Measurements from ENCODE around the gene ALOXE3. TPM values are rescaled to one million over a fixed set of nuclear protein-coding genes. Genes with fewer than 3 reads are reported as not detected.
"Not testable (repeated sequence)": the region's sequence is repeated elsewhere in the genome, so short reads cannot be mapped to it uniquely, and the experiment has no call there.

The ALOXE3 gene
- total and polyA plus RNA-seq, 9 donors: not detected

DNA sequence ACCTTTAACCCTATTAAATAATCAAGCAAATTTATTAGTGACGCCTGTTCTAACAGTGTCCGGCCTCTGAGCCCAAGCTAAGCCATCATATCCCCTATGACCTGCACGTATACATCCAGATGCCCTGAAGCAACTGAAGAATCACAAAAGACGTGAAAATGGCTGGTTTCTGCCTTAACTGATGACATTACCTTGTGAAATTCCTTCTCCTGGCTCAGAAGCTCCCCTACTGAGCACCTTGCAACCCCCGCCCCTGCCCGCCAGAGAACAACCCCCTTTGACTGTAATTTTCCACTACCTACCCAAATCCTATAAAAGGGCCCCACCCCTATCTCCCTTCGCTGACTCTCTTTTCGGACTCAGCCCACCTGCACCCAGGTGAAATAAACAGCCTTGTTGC is 56.5 kb downstream of the ALOXE3 start:
- DNase-seq; H3K27ac ChIP-seq (ENCODE audit: low read length); H3K36me3 ChIP-seq (ENCODE audit: control insufficient read depth, insufficient read depth, low read length); H3K9me3 ChIP-seq (replicated peaks; ENCODE audit: control insufficient read depth, low read depth, low read length); H3K4me1 ChIP-seq (ENCODE audit: control insufficient read depth, insufficient read depth, low read length); H3K4me3 ChIP-seq (ENCODE audit: low read length): not testable (repeated sequence)
- peaks cover 67% of the 10 kb centered on the region for H3K27me3 ChIP-seq (ENCODE audit: control insufficient read depth, insufficient read depth, low read length)
- WGBS (ENCODE audit: insufficient coverage): 19% methylated on average over 6 of the region's 8 CpGs

GRCh38 chr17:8060274-8060673 is 58.0 kb downstream of the ALOXE3 start:
- no peaks in the 10 kb centered on the region for H3K36me3 ChIP-seq (ENCODE audit: control insufficient read depth, insufficient read depth, low read length)
- peak; percentile 84 for DNase-seq

DNA sequence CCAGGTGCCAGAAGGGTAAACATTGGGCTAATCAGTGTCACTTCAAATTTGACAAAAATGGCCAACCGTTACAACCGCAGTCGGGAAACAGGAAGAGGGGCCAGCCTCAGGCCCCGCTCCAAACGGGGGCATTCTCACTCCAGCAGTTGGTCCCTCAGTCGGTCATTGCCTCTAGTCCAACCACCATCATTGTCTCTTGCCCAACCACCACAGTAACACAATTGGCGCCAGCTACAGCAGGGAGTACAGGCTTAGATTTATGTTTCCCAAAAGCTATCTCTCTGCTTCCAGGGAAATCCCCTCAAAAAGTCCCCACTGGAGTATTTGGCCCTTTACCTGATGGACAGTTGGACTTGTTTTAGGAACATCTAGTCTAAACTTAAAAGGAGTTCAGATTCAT is 59.2 kb downstream of the ALOXE3 start:
- Histone ChIP-seq H3K9me3 (replicated peaks; ENCODE audit: control insufficient read depth, low read depth, low read length) (no peaks in the 10 kb centered on the region), H3K36me3 (ENCODE audit: control insufficient read depth, insufficient read depth, low read length) (no peaks in the 10 kb centered on the region), H3K27me3 (ENCODE audit: control insufficient read depth, insufficient read depth, low read length) (peaks cover 56% of the 10 kb centered on the region), H3K4me3 (ENCODE audit: low read length) (no peak overlapping the region), H3K27ac (ENCODE audit: low read length) (no peak overlapping the region), H3K4me1 (ENCODE audit: control insufficient read depth, insufficient read depth, low read length) (no peaks in the 10 kb centered on the region)
- 23% methylated on average over 7 of the region's 7 CpGs for WGBS (ENCODE audit: insufficient coverage)
- no peak for DNase-seq

More at GRCh38 chr17:8060274-8060673, 58.0 kb downstream of the ALOXE3 start:
- no peaks in the 10 kb centered on the region for H3K9me3 ChIP-seq (replicated peaks; ENCODE audit: control insufficient read depth, low read depth, low read length)
- 0% methylated on average over 7 of the region's 10 CpGs for WGBS (ENCODE audit: insufficient coverage)
- H3K27me3 ChIP-seq (ENCODE audit: control insufficient read depth, insufficient read depth, low read length): peaks cover 67% of the 10 kb centered on the region
- H3K4me1 ChIP-seq (ENCODE audit: control insufficient read depth, insufficient read depth, low read length): no peaks in the 10 kb centered on the region
- H3K4me3 ChIP-seq (ENCODE audit: low read length): no peak overlapping the region
- no peak overlapping the region for H3K27ac ChIP-seq (ENCODE audit: low read length)

- WGBS (ENCODE audit: insufficient coverage): 5% methylated on average over 11 of the region's 14 CpGs
- peaks cover 43% of the 10 kb centered on the region for H3K27me3 ChIP-seq (ENCODE audit: control insufficient read depth, insufficient read depth, low read length)
- no peaks in the 10 kb centered on the region for H3K9me3 ChIP-seq (replicated peaks; ENCODE audit: control insufficient read depth, low read depth, low read length)
- no peak overlapping the region for H3K4me3 ChIP-seq (ENCODE audit: low read length)
- no peaks in the 10 kb centered on the region for H3K4me1 ChIP-seq (ENCODE audit: control insufficient read depth, insufficient read depth, low read length)
- no peaks in the 10 kb centered on the region for H3K36me3 ChIP-seq (ENCODE audit: control insufficient read depth, insufficient read depth, low read length)
- DNase-seq: peak; percentile 80
- no peak overlapping the region for H3K27ac ChIP-seq (ENCODE audit: low read length)
Observed at GRCh38 chr17:8057691-8058114, 60.6 kb downstream of the ALOXE3 start.

GRCh38 chr17:8056976-8057625 is 61.2 kb downstream of the ALOXE3 start:
- no peaks in the 10 kb centered on the region for H3K4me1 ChIP-seq (ENCODE audit: control insufficient read depth, insufficient read depth, low read length)
- H3K36me3 ChIP-seq (ENCODE audit: control insufficient read depth, insufficient read depth, low read length): no peaks in the 10 kb centered on the region
- 82% methylated on average over 12 of the region's 17 CpGs for WGBS (ENCODE audit: insufficient coverage)
- no peak overlapping the region for H3K27ac ChIP-seq (ENCODE audit: low read length)
- H3K27me3 ChIP-seq (ENCODE audit: control insufficient read depth, insufficient read depth, low read length): peaks cover 39% of the 10 kb centered on the region
- DNase-seq: no peak
- no peaks in the 10 kb centered on the region for H3K9me3 ChIP-seq (replicated peaks; ENCODE audit: control insufficient read depth, low read depth, low read length)
- H3K4me3 ChIP-seq (ENCODE audit: low read length): no peak overlapping the region

- 63% methylated on average over 6 of the region's 14 CpGs for WGBS (ENCODE audit: insufficient coverage)
- Histone ChIP-seq H3K9me3 (replicated peaks; ENCODE audit: control insufficient read depth, low read depth, low read length) (no peaks in the 10 kb centered on the region), H3K36me3 (ENCODE audit: control insufficient read depth, insufficient read depth, low read length) (no peaks in the 10 kb centered on the region), H3K27ac (ENCODE audit: low read length) (no peak overlapping the region), H3K27me3 (ENCODE audit: control insufficient read depth, insufficient read depth, low read length) (peaks cover 33% of the 10 kb centered on the region), H3K4me1 (ENCODE audit: control insufficient read depth, insufficient read depth, low read length) (no peaks in the 10 kb centered on the region), H3K4me3 (ENCODE audit: low read length) (no peak overlapping the region)
- peak; percentile 80 for DNase-seq
Observed at GRCh38 chr17:8056232-8056975, 61.9 kb downstream of the ALOXE3 start.

DNA sequence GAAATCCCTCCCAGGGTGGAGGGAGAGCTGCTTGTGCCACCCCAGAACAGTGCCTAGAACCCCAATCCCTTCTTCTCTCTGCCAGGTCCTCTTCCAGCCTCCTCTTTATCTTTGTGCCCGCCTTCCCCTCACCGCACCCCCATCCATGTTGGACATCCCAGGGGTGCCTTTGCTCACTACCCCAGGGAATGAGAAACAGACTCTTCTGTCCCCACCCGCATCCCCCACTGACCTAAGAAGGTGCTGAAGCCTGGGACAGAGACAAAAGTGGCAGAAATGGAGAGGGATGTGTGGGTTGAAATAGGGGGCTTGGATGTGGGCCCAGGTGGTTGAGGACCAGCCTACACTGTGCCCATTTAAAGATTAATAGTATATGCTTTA is 62.5 kb downstream of the ALOXE3 start:
- H3K9me3 ChIP-seq (replicated peaks; ENCODE audit: control insufficient read depth, low read depth, low read length): no peaks in the 10 kb centered on the region
- H3K4me3 ChIP-seq (ENCODE audit: low read length): no peak overlapping the region
- no peaks in the 10 kb centered on the region for H3K36me3 ChIP-seq (ENCODE audit: control insufficient read depth, insufficient read depth, low read length)
- DNase-seq: no peak
- no CpG with 5 or more reads among the region's 3 CpGs for WGBS (ENCODE audit: insufficient coverage)
- H3K27me3 ChIP-seq (ENCODE audit: control insufficient read depth, insufficient read depth, low read length): peaks cover 33% of the 10 kb centered on the region
- H3K27ac ChIP-seq (ENCODE audit: low read length): no peak overlapping the region
- H3K4me1 ChIP-seq (ENCODE audit: control insufficient read depth, insufficient read depth, low read length): no peaks in the 10 kb centered on the region

GRCh38 chr17:8053600-8053999 is 64.7 kb downstream of the ALOXE3 start:
- Histone ChIP-seq H3K4me3 (ENCODE audit: low read length) (no peak overlapping the region), H3K9me3 (replicated peaks; ENCODE audit: control insufficient read depth, low read depth, low read length) (no peaks in the 10 kb centered on the region), H3K27me3 (ENCODE audit: control insufficient read depth, insufficient read depth, low read length) (peaks cover 19% of the 10 kb centered on the region), H3K36me3 (ENCODE audit: control insufficient read depth, insufficient read depth, low read length) (no peaks in the 10 kb centered on the region), H3K4me1 (ENCODE audit: control insufficient read depth, insufficient read depth, low read length) (no peaks in the 10 kb centered on the region), H3K27ac (ENCODE audit: low read length) (no peak overlapping the region)
- DNase-seq: no peak
- 92% methylated on average over 4 of the region's 7 CpGs for WGBS (ENCODE audit: insufficient coverage)

GRCh38 chr17:8052256-8053252 is 65.8 kb downstream of the ALOXE3 start:
- Histone ChIP-seq H3K27me3 (ENCODE audit: control insufficient read depth, insufficient read depth, low read length) (peaks cover 13% of the 10 kb centered on the region), H3K9me3 (replicated peaks; ENCODE audit: control insufficient read depth, low read depth, low read length) (no peaks in the 10 kb centered on the region), H3K4me3 (ENCODE audit: low read length) (no peak overlapping the region), H3K4me1 (ENCODE audit: control insufficient read depth, insufficient read depth, low read length) (no peaks in the 10 kb centered on the region), H3K27ac (ENCODE audit: low read length) (no peak overlapping the region), H3K36me3 (ENCODE audit: control insufficient read depth, insufficient read depth, low read length) (no peaks in the 10 kb centered on the region)
- no peak for DNase-seq
- WGBS (ENCODE audit: insufficient coverage): 88% methylated on average over 3 of the region's 6 CpGs

DNA sequence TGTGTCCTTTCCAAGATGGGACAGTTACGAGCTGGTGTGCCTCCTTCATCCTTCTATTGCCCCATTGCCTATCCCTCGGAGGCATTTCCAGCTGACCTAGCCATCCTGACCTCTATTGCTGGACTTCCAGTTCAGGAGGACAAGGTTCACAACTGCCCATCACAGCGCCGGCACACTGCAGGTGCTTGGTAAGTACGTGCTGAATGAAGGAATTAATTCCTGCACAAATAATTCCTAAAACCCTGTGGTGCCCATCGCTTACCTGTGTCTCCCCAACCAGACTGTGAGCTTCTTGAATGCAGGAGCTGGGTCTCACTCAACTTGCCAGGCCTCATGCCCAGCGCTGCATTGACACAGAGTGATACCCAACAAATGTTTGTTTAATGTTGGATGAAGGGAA is 66.5 kb downstream of the ALOXE3 start:
- 73% methylated on average over 3 of the region's 7 CpGs for WGBS (ENCODE audit: insufficient coverage)
- Histone ChIP-seq H3K4me1 (ENCODE audit: control insufficient read depth, insufficient read depth, low read length) (no peaks in the 10 kb centered on the region), H3K36me3 (ENCODE audit: control insufficient read depth, insufficient read depth, low read length) (no peaks in the 10 kb centered on the region), H3K4me3 (ENCODE audit: low read length) (no peak overlapping the region), H3K27ac (ENCODE audit: low read length) (no peak overlapping the region), H3K27me3 (ENCODE audit: control insufficient read depth, insufficient read depth, low read length) (peaks cover 12% of the 10 kb centered on the region), H3K9me3 (replicated peaks; ENCODE audit: control insufficient read depth, low read depth, low read length) (no peaks in the 10 kb centered on the region)
- DNase-seq: no peak
